HCT116 (cell line): ENCODE results near the gene TMCC1.

Experiments
- ATF3 ChIP-seq: IDR thresholded peaks from 2 replicates; pipeline ENCODE4 v1.6.1; 2012
- CTCF ChIP-seq, 3 experiments: fragments of 200-600 bp in 1 of 3; sonication (generic) in 1 of 3; IDR thresholded peaks in 2 of 3; conservative IDR thresholded peaks in 1 of 3; 2 replicates each; pipeline ENCODE4 v1.5.1; 2012 to 2017; ENCODE audit warnings: low read depth in 2 of 3, low read length in 2 of 3, antibody characterized with exemption in 1 of 3, borderline replicate concordance in 1 of 3, control low read depth in 1 of 3, mild to moderate bottlenecking in 1 of 3, mixed read lengths in 1 of 3, mixed run types in 1 of 3, moderate library complexity in 1 of 3; ENCODE audit not compliant: insufficient read depth in 1 of 3
- EGR1 ChIP-seq: IDR thresholded peaks from 2 replicates; pipeline ENCODE4 v1.6.1; 2012; ENCODE audit warnings: low read depth
- EZH2 ChIP-seq: fragments of 200-600 bp; sonication (generic); IDR thresholded peaks from 2 replicates; pipeline ENCODE4 v1.6.1; 2017; ENCODE audit warnings: antibody characterized with exemption, mixed run types
- FOSL1 ChIP-seq: IDR thresholded peaks from 2 replicates; pipeline ENCODE4 v1.6.1; 2012; ENCODE audit warnings: low read depth
- MAX ChIP-seq: IDR thresholded peaks from 2 replicates; pipeline ENCODE4 v1.6.1; 2012
- POLR2A ChIP-seq: IDR thresholded peaks from 2 replicates; pipeline ENCODE4 v1.7.0; 2011; ENCODE audit warnings: borderline replicate concordance; ENCODE audit not compliant: insufficient read depth, insufficient read length; ENCODE audit errors: extremely low read depth
- POLR2AphosphoS5 ChIP-seq: IDR thresholded peaks from 2 replicates; pipeline ENCODE4 v1.6.1; 2011; ENCODE audit warnings: mild to moderate bottlenecking, low read depth, low read length, moderate library complexity
- RAD21 ChIP-seq: IDR thresholded peaks from 2 replicates; pipeline ENCODE4 v1.6.1; 2012; ENCODE audit warnings: low read depth, mild to moderate bottlenecking
- REST ChIP-seq: IDR thresholded peaks from 2 replicates; pipeline ENCODE4 v1.6.1; 2012; ENCODE audit warnings: low read depth
- SIN3A ChIP-seq: IDR thresholded peaks from 2 replicates; pipeline ENCODE4 v1.6.1; 2012; ENCODE audit warnings: low read depth
- SRF ChIP-seq: IDR thresholded peaks from 2 replicates; pipeline ENCODE4 v1.6.1; 2012; ENCODE audit warnings: low read depth
- ZNF274 ChIP-seq: fragments of 200-500 bp; sonication (Bioruptor generic); IDR thresholded peaks from 2 replicates; pipeline ENCODE4 v1.6.1; 2014; ENCODE audit warnings: mild to moderate bottlenecking, low read depth, low read length, inconsistent platforms

GRCh38 chr3:129919357-129919756 is 25.8 kb upstream of the TMCC1 start:
- no peak for TF ChIP-seq CTCF (IDR thresholded peaks at IDR 0.05 in 2 of 3, conservative IDR thresholded peaks at IDR 0.05 in 1 of 3; ENCODE audit: borderline replicate concordance in 1 of 3, insufficient read depth in 1 of 3, low read depth in 2 of 3, low read length in 2 of 3)
- TF ChIP-seq RAD21, result no peak
- no peak for TF ChIP-seq MAX
- TF ChIP-seq ZNF274, result no peak
- TF ChIP-seq POLR2A, result no peak
- TF ChIP-seq EZH2, result no peak
- TF ChIP-seq REST, result no peak
- TF ChIP-seq EGR1, result no peak
- no peak for TF ChIP-seq SIN3A
- no peak for TF ChIP-seq ATF3
- TF ChIP-seq FOSL1, result no peak
- TF ChIP-seq POLR2AphosphoS5, result no peak
- no peak for TF ChIP-seq SRF
